Tibial artery (tissue), 4 donors: Measurements from ENCODE around the gene KLF13.

Experiments used
- DNase-seq, 2 donors: peaks; one replicate each; pipeline ENCODE4 v3.0.0-alpha.2; 2019
- H3K27ac ChIP-seq, 2 donors: fragments of 200-600 bp; sonication (generic) in 1 of 2; 1 replicate in 1 of 2; 2 replicates in 1 of 2; pipeline ENCODE4 v1.5.1; 2018 to 2019; ENCODE audit warnings: mild to moderate bottlenecking in 1 of 2
- H3K27me3 ChIP-seq, 2 donors: fragments of 200-600 bp; sonication (generic) in 1 of 2; one replicate each; pipeline versions ENCODE4 v1.5.1 to v1.6.0; 2016 to 2019
- H3K36me3 ChIP-seq, 3 donors: fragments of 200-600 bp; sonication (generic) in 2 of 3; one replicate each; pipeline ENCODE4 v1.5.1; 2016 to 2019; ENCODE audit warnings: mild to moderate bottlenecking in 2 of 3
- H3K4me1 ChIP-seq, 4 donors: fragments of 200-600 bp; sonication (generic) in 2 of 4; 1 replicate in 3 of 4; 2 replicates in 1 of 4; pipeline ENCODE4 v1.5.1; 2016 to 2019
- H3K4me3 ChIP-seq, 2 donors: fragments of 200-600 bp; sonication (generic) in 1 of 2; 1 replicate in 1 of 2; 2 replicates in 1 of 2; pipeline ENCODE4 v1.5.1; 2018 to 2019; ENCODE audit warnings: mild to moderate bottlenecking in 2 of 2
- H3K9me3 ChIP-seq, 3 donors: fragments of 200-600 bp; sonication (generic) in 1 of 3; one replicate each; pipeline ENCODE4 v1.5.1; 2016 to 2019
- CTCF ChIP-seq, 2 experiments: fragments of 200-600 bp in 1 of 2; fragments of 450-650 bp in 1 of 2; IDR thresholded peaks; one replicate each; pipeline ENCODE4 v1.5.1; 2017 to 2019; ENCODE audit warnings: antibody characterized with exemption in 2 of 2, mild to moderate bottlenecking in 1 of 2, moderate library complexity in 1 of 2
- intact Hi-C: fragments of 100-400 bp; cut with DNase I; formaldehyde crosslinking; loops from one replicate; pipeline ENCODE4 v1.15.0; 2023; ENCODE audit warnings: low total_unique reads

The KLF13 gene

GRCh38 chr15:31322504-31322903 lies 4.1 kb upstream of the KLF13 start:
- peaks cover 0 to 9% (median 6%) of the 10 kb centered on the region in 4 donors for H3K4me1 ChIP-seq
- no peak for TF ChIP-seq CTCF (IDR thresholded peaks at IDR 0.05)

GRCh38 chr15:31323627-31324026 lies 3.0 kb upstream of the KLF13 start:
- Histone ChIP-seq H3K9me3 (no peaks in the 10 kb centered on the region), H3K4me3 (no peak overlapping the region), H3K4me1 (peaks cover 0 to 12% (median 7%) of the 10 kb centered on the region in 4 donors), H3K27ac (no peak overlapping the region), H3K36me3 (no peaks in the 10 kb centered on the region), H3K27me3 (peaks cover 0 to 7% of the 10 kb centered on the region in 2 donors)
- no peak for TF ChIP-seq CTCF (IDR thresholded peaks at IDR 0.05)
- DNase-seq: no peak
- intact Hi-C loops: no loop called here

More at GRCh38 chr15:31322504-31322903, 4.1 kb upstream of the KLF13 start:
- H3K27ac ChIP-seq: no peak overlapping the region
- no peaks in the 10 kb centered on the region for H3K36me3 ChIP-seq
- peaks cover 0 to 11% of the 10 kb centered on the region in 2 donors for H3K27me3 ChIP-seq
- DNase-seq: no peak
- no peak overlapping the region for H3K4me3 ChIP-seq
- intact Hi-C loops: no loop called here
- no peaks in the 10 kb centered on the region for H3K9me3 ChIP-seq

DNA sequence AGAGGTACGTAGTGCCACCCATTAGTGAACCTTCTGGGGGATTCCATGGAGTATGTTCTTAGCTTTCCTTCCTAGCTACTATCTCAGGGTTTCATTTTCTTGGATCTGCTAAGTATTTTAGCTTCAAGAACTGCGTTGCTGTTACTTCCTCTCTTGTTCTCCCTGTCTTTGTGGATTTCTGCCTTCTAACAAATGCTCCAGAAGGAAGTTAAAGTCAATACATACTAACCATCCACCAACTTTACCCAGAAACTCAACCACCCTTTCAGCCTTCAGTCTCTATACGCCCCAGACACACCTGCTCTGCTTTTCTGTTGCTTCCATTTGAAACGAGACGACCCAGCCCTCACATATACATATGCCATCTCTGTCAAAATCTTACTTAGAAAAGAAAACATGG lies 2.4 kb upstream of the KLF13 start:
- Histone ChIP-seq H3K27ac (no peak overlapping the region), H3K4me3 (no peak overlapping the region)
- intact Hi-C loops: no loop called here

GRCh38 chr15:31324806-31325594 lies 1.6 kb upstream of the KLF13 start:
- intact Hi-C loops: loop anchor here (5.0 kb wide), 1 partner anchor 108 kb away; no protein-coding TSS in a partner anchor
- H3K9me3 ChIP-seq: no peaks in the 10 kb centered on the region
- TF ChIP-seq CTCF (IDR thresholded peaks at IDR 0.05): no peak
- peaks cover 0 to 26% (median 17%) of the 10 kb centered on the region in 4 donors for H3K4me1 ChIP-seq
- no peaks in the 10 kb centered on the region for H3K27me3 ChIP-seq
- H3K36me3 ChIP-seq: no peaks in the 10 kb centered on the region
- no peak for DNase-seq
- peak overlapping the region; percentile 66 to 89 for H3K4me3 ChIP-seq
- peak overlapping the region; percentile 91 to 98 for H3K27ac ChIP-seq

More for the DNA sequence above, 2.4 kb upstream of the KLF13 start:
- Histone ChIP-seq H3K27me3 (peaks cover 0 to under 1% of the 10 kb centered on the region in 2 donors), H3K36me3 (no peaks in the 10 kb centered on the region), H3K9me3 (no peaks in the 10 kb centered on the region), H3K4me1 (peaks cover 0 to 18% (median 12%) of the 10 kb centered on the region in 4 donors)
- no peak for TF ChIP-seq CTCF (IDR thresholded peaks at IDR 0.05)
- no peak for DNase-seq

- Histone ChIP-seq H3K9me3 (no peaks in the 10 kb centered on the region), H3K4me1 (peaks cover 0 to 31% (median 21%) of the 10 kb centered on the region in 4 donors), H3K36me3 (no peaks in the 10 kb centered on the region), H3K4me3 (peak overlapping the region; percentile 66 to 89), H3K27ac (peak overlapping the region; percentile 91 to 98), H3K27me3 (no peaks in the 10 kb centered on the region)
- DNase-seq: peak; percentile 74 to 89
- intact Hi-C loops: loop anchor here (5.0 kb wide), 1 partner anchor 108 kb away; no protein-coding TSS in a partner anchor
- no peak for TF ChIP-seq CTCF (IDR thresholded peaks at IDR 0.05)
Observed at GRCh38 chr15:31325595-31326155, 960 bp upstream of the KLF13 start.
